ENCODE measurements around the gene RTKN. TPM values are rescaled to one million over a fixed set of nuclear protein-coding genes. Genes with fewer than 3 reads are reported as not detected.

The RTKN gene
- total RNA-seq, 3 donors from 2014 or later: 0.47 to 1.0 (median 0.71) TPM

- H3K4me1 Mint-ChIP-seq (ENCODE audit: low read depth): peaks cover 6% of the 10 kb centered on the region
- no peaks in the 10 kb centered on the region for H3K36me3 Mint-ChIP-seq (ENCODE audit: insufficient read depth)
- no peak overlapping the region for H3K4me3 Mint-ChIP-seq
- no peak for DNase-seq
- no peaks in the 10 kb centered on the region for H3K9me3 Mint-ChIP-seq
- no peak for ATAC-seq
- peaks cover 24% of the 10 kb centered on the region for H3K27me3 Mint-ChIP-seq (ENCODE audit: low read depth)
Observed at GRCh38 chr2:74436848-74437695, 4.7 kb downstream of the RTKN start.

DNA sequence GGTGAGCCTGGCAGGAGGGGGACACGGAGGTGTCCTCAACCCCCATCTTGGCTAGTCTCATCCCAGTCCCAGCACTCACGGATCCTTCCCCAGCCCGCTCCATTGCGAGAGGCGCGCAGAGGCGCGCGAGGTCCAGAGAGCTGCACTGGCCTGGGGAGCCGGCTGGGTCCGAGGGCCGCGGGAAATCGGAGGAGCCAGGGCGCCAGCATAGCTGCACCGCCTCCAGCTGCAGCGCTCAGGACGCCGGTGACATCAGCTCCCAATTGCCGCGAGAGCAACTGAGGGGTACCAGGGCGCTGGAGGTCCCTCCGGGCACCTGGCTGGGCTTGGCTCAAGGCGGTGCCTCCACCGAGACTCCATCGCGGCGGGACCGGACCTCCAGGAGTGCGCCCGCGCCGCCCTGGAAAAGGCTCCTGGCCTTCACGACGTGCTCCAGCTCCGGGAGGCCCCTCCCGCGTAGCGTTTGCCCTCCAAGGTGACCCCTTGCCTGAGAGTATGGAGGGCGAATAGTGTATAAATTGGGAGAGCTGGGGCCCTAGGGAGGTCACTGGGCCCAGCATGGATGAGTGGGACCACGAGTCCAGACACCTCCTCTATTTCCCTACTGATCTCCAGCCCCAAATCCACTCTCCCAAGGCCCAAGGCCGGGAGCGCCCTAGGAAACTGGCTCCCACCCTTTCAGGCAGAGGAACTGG is 5.5 kb downstream of the RTKN start:
- ATAC-seq: no peak
- H3K4me1 Mint-ChIP-seq (ENCODE audit: low read depth): peaks cover 6% of the 10 kb centered on the region
- no peak for DNase-seq
- H3K36me3 Mint-ChIP-seq (ENCODE audit: insufficient read depth): no peaks in the 10 kb centered on the region
- H3K9me3 Mint-ChIP-seq: no peaks in the 10 kb centered on the region
- H3K4me3 Mint-ChIP-seq: no peak overlapping the region
- H3K27me3 Mint-ChIP-seq (ENCODE audit: low read depth): peaks cover 22% of the 10 kb centered on the region

GRCh38 chr2:74430502-74430901 is 11.2 kb downstream of the RTKN start:
- H3K36me3 Mint-ChIP-seq (ENCODE audit: insufficient read depth): peaks cover 3% of the 10 kb centered on the region
- DNase-seq (no peak), ATAC-seq (no peak)
- no peaks in the 10 kb centered on the region for H3K9me3 Mint-ChIP-seq
- no peaks in the 10 kb centered on the region for H3K4me1 Mint-ChIP-seq (ENCODE audit: low read depth)
- H3K4me3 Mint-ChIP-seq: no peak overlapping the region
- H3K27me3 Mint-ChIP-seq (ENCODE audit: low read depth): no peaks in the 10 kb centered on the region

DNA sequence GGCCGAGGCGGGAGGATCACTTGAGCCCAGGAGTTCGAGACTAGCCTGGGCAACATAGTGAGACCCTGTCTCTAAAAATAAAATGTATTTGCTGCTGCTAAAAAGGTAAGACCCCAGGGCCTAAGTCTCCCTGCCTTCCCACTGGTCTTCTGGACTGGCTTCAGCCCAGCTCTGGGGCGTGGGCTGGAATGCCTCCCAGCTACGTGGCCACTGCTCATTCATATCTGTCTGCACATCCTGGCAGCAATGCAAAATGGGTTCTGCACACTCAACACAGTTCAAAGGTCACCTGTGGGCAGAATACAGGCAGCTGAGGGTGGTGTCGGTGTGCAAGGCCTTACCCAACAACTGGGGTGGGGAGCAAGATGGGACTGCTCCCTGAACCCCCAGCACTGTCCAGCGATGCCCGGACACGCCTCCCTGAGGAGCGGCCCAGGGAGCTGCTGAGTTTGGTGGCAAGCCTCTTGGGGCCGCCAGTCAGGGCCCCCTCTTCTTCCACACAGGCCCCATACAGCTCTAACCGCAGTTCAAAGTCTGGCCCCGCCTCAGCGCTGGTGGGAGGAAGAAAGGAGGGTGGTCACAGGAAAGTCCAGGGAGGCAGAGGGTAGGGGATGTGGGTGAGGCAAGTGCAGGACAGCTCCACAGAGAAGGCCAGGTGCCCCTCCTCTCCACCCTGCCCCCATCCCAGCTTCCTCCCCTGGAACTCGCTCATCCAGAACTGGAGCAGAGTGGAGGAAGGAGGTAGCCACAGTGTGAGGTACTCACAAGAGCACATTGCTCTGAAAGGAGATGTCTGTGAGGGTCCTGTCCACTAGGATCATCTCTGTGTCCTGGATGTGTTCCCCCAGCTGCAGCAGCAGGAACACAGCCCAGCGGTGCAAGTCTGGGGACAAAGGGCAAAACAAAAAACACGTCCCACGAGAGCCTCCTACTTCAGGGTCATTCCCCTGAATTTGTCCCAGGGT is 12.0 kb downstream of the RTKN start:
- Mint-ChIP-seq H3K4me1 (ENCODE audit: low read depth) (no peaks in the 10 kb centered on the region), H3K4me3 (no peak overlapping the region), H3K9me3 (no peaks in the 10 kb centered on the region), H3K27me3 (ENCODE audit: low read depth) (no peaks in the 10 kb centered on the region), H3K36me3 (ENCODE audit: insufficient read depth) (peaks cover 4% of the 10 kb centered on the region)
- ATAC-seq (no peak), DNase-seq (no peak)

GRCh38 chr2:74428675-74429074 is 13.1 kb downstream of the RTKN start:
- no peak for DNase-seq
- Mint-ChIP-seq H3K4me1 (ENCODE audit: low read depth) (no peaks in the 10 kb centered on the region), H3K27me3 (ENCODE audit: low read depth) (no peaks in the 10 kb centered on the region), H3K4me3 (no peak overlapping the region), H3K36me3 (ENCODE audit: insufficient read depth) (peaks cover 6% of the 10 kb centered on the region), H3K9me3 (no peaks in the 10 kb centered on the region)
- no peak for ATAC-seq

DNA sequence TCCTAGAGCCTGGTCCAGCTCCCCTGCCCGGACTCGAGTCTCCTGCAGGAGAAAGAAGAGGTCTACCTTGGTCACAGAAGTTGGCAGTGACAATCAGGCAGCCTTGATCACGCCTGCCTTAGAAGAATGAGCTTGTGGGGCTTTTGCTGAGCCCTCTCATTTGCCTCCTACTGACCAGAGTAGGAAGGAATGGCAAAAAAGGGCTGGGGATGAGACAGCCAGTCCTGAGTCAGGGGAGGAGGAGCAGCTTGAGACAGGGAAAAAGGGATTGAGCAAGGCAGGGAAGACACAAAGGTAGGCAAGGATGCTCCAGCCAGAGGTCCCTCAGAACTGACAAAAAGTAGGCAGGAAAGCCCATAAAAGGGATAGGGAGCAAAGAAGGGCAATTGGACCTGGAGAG is 14.2 kb downstream of the RTKN start:
- ATAC-seq (no peak), DNase-seq (no peak)
- Mint-ChIP-seq H3K4me3 (no peak overlapping the region), H3K27me3 (ENCODE audit: low read depth) (no peaks in the 10 kb centered on the region), H3K4me1 (ENCODE audit: low read depth) (peaks cover 5% of the 10 kb centered on the region), H3K9me3 (no peaks in the 10 kb centered on the region), H3K36me3 (ENCODE audit: insufficient read depth) (peaks cover 6% of the 10 kb centered on the region)

- no peaks in the 10 kb centered on the region for H3K9me3 Mint-ChIP-seq
Observed at GRCh38 chr2:74426181-74426758, 15.5 kb downstream of the RTKN start.

GRCh38 chr2:74425523-74425922 is 16.2 kb downstream of the RTKN start:
- Mint-ChIP-seq H3K9me3 (no peaks in the 10 kb centered on the region), H3K36me3 (ENCODE audit: insufficient read depth) (peaks cover 6% of the 10 kb centered on the region), H3K27me3 (ENCODE audit: low read depth) (no peaks in the 10 kb centered on the region), H3K4me1 (ENCODE audit: low read depth) (peaks cover 19% of the 10 kb centered on the region), H3K4me3 (no peak overlapping the region)
- ATAC-seq (no peak), DNase-seq (no peak)

More at GRCh38 chr2:74426181-74426758, 15.5 kb downstream of the RTKN start:
- Mint-ChIP-seq H3K36me3 (ENCODE audit: insufficient read depth) (peaks cover 6% of the 10 kb centered on the region), H3K4me1 (ENCODE audit: low read depth) (peaks cover 14% of the 10 kb centered on the region), H3K4me3 (no peak overlapping the region), H3K27me3 (ENCODE audit: low read depth) (no peaks in the 10 kb centered on the region)
- DNase-seq (no peak), ATAC-seq (no peak)

DNA sequence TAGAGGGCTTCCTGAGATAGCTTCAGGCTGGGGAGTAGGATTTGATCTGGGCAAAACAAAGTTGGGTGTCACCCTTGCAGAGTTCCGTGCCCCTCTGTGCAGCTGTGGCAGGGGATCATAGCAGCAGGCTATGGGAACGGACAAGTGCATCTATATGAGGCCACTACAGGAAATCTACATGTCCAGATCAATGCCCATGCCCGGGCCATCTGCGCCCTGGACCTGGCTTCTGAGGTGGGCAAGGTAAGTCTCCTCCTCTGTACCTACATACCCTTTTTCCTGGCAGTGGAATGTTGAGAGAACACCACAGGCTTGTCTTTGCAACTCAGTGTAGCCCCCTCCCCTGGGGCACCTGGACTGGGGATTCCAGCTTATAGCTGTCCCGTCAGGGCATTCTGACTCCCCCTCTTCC is 16.7 kb downstream of the RTKN start:
- Mint-ChIP-seq H3K27me3 (ENCODE audit: low read depth) (no peaks in the 10 kb centered on the region), H3K4me1 (ENCODE audit: low read depth) (peaks cover 24% of the 10 kb centered on the region), H3K36me3 (ENCODE audit: insufficient read depth) (peaks cover 6% of the 10 kb centered on the region), H3K9me3 (no peaks in the 10 kb centered on the region), H3K4me3 (no peak overlapping the region)
- no peak for DNase-seq
- ATAC-seq: no peak

DNA sequence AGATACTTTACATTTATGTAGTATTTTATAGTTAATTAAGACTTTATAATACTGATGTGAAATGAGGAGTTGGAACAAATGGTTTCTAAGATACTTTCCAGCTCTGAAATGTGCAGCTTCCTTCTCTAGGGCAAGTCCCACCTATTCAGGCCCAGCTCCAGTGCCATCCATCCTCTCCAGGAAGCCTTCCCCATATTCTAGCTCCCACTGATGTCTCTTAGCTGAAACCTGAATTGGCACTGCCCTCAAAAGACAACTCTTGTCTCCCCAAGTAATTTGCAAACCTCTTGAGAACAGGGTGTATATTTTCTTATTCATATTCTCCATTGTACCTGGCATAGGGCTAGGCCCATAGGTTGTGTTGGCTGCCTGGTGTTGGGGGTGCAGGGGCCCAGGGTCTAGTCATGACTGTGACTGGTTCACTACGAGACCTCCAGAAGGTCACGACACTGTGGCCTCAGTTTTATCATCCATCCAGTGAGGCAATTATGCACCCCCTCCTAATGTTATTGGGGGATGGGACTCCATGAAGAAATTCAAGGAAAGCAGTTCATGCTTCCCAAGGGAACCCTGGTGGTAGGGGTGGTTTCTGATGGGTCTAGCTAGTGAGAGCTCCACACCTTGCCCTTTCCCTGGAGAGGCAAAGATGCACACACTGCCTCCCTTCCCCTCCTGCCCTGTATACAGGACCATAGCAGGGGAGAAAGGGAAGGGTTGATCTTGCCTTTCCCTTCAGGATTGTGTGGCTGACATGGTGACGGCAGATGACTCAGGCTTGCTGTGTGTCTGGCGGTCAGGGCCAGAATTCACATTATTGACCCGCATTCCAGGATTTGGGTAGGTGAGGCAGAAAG is 17.4 kb downstream of the RTKN start:
- H3K9me3 Mint-ChIP-seq: no peaks in the 10 kb centered on the region
- peaks cover 6% of the 10 kb centered on the region for H3K36me3 Mint-ChIP-seq (ENCODE audit: insufficient read depth)
- no peak overlapping the region for H3K4me3 Mint-ChIP-seq
- DNase-seq: no peak
- peaks cover 26% of the 10 kb centered on the region for H3K4me1 Mint-ChIP-seq (ENCODE audit: low read depth)
- ATAC-seq: no peak
- H3K27me3 Mint-ChIP-seq (ENCODE audit: low read depth): no peaks in the 10 kb centered on the region

DNA sequence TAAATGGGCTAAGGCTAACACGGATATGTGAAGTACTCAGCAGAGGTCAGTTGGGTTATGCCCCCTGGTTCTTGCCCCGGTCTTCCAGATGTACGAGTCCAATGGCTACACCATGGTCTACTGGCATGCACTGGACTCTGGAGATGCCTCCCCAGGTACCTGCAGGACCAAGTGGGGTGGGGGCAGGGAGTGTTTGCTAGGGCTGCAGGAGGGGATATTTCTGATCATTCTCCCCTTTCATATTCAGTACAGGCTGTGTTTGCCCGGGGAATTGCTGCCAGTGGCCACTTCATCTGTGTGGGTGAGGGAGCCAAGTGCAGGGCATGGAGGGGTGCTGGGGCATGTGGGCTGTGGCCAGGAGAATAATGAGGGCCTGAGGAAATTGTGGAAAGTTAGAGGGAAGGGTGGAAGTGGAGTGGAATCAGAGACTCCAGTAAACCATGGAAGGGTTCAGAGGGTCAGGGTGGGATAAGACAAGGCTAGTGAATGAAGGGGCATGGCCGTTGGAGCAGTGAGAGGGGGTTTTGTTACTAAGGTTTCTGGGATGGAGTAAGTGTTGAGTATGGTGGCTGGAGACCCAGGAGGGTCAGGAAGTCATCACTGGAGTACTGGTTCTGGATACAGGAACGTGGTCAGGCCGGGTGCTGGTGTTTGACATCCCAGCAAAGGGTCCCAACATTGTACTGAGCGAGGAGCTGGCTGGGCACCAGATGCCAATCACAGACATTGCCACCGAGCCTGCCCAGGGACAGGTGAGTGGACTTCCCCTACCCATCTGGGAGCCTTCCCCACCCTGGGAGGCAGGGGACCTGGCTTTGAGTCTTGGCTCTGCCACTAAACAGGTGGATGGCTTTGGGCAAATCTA is 18.3 kb downstream of the RTKN start:
- ATAC-seq (no peak), DNase-seq (no peak)
- Mint-ChIP-seq H3K4me3 (peak overlapping the region; percentile 91), H3K4me1 (ENCODE audit: low read depth) (peaks cover 26% of the 10 kb centered on the region), H3K9me3 (no peaks in the 10 kb centered on the region), H3K36me3 (ENCODE audit: insufficient read depth) (peaks cover 6% of the 10 kb centered on the region), H3K27me3 (ENCODE audit: low read depth) (no peaks in the 10 kb centered on the region)

GRCh38 chr2:74421221-74421870 is 20.4 kb downstream of the RTKN start, which contains the start of the genes C2orf81 and WDR54:
Gene C2orf81 (minus strand): TSS chr2:74421619. CDS start chr2:74421560, 59 bp downstream.
Gene WDR54 (plus strand): TSS chr2:74421730. CDS start chr2:74422154, 424 bp downstream.
- Mint-ChIP-seq H3K36me3 (ENCODE audit: insufficient read depth) (peaks cover 6% of the 10 kb centered on the region), H3K4me3 (peak within 1 kb of the TSS; percentile 91), H3K9me3 (no peaks in the 10 kb centered on the region), H3K27me3 (ENCODE audit: low read depth) (no peaks in the 10 kb centered on the region), H3K4me1 (ENCODE audit: low read depth) (peaks cover 26% of the 10 kb centered on the region)
- DNase-seq: peak; percentile 92
- ATAC-seq: peak; percentile 98

Data from activated T-cell treated with anti-CD3 and anti-CD28 coated beads, Interleukin-2, amount 50 U/mL, for 4 hours (primary cell).